AG09309 (cell line): ENCODE measurements around the gene BAIAP2.

Source experiments
- DNase-seq: peaks from one replicate; pipeline ENCODE4 v3.0.0-alpha.2; 2010; ENCODE audit warnings: low read depth
- H3K4me3 ChIP-seq: 2 replicates; pipeline ENCODE4 v1.5.1; 2011; ENCODE audit warnings: mild to moderate bottlenecking, low read depth, low read length, moderate library complexity; ENCODE audit not compliant: control insufficient read depth
- TF ChIP-seq, protein P1 (sequence below): IDR thresholded peaks from 2 replicates; pipeline ENCODE4 v1.5.1; 2011; ENCODE audit warnings: mild to moderate bottlenecking, low read depth, low read length, inconsistent platforms; ENCODE audit not compliant: insufficient read depth, control insufficient read depth; ENCODE audit errors: missing control alignments

The BAIAP2 gene

DNA sequence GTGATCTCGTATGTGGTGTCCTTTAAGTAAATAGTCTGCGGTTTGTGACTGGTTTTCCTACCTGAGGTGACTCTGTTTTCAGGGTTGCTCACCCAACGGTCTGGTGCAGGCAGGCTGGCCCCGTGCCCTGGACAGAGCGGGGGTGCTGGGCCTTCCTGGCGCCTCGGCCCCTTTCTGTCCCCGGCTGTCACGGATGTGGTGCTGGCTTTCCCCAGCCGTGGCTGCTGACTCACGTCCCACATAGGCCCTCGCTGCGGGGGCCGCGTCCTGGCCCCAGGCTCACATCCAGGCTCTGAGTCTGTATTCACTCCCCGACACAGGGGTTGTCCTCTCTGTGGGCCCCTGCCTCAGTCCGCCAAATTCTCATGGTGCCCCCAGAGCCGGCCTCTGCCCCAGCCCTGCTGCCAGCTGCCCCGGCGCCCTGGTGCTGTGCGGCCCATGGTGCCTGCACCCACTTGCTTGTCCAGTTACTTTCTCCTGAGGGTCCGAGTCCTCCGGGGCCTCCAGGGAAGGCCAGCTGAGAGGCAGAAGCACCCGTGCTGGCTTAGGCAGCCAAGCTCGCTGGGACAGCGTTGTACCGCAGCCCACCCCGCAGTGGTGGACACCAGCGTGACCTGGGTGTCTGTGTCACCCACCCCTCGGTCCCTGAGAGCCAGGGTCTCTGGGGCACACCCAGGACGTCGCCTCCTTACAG lies 37.4 kb upstream of the BAIAP2 start:
- DNase-seq: no peak
- TF ChIP-seq, protein P1, sequence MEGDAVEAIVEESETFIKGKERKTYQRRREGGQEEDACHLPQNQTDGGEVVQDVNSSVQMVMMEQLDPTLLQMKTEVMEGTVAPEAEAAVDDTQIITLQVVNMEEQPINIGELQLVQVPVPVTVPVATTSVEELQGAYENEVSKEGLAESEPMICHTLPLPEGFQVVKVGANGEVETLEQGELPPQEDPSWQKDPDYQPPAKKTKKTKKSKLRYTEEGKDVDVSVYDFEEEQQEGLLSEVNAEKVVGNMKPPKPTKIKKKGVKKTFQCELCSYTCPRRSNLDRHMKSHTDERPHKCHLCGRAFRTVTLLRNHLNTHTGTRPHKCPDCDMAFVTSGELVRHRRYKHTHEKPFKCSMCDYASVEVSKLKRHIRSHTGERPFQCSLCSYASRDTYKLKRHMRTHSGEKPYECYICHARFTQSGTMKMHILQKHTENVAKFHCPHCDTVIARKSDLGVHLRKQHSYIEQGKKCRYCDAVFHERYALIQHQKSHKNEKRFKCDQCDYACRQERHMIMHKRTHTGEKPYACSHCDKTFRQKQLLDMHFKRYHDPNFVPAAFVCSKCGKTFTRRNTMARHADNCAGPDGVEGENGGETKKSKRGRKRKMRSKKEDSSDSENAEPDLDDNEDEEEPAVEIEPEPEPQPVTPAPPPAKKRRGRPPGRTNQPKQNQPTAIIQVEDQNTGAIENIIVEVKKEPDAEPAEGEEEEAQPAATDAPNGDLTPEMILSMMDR: no peak
- no peak overlapping the region for H3K4me3 ChIP-seq

DNA sequence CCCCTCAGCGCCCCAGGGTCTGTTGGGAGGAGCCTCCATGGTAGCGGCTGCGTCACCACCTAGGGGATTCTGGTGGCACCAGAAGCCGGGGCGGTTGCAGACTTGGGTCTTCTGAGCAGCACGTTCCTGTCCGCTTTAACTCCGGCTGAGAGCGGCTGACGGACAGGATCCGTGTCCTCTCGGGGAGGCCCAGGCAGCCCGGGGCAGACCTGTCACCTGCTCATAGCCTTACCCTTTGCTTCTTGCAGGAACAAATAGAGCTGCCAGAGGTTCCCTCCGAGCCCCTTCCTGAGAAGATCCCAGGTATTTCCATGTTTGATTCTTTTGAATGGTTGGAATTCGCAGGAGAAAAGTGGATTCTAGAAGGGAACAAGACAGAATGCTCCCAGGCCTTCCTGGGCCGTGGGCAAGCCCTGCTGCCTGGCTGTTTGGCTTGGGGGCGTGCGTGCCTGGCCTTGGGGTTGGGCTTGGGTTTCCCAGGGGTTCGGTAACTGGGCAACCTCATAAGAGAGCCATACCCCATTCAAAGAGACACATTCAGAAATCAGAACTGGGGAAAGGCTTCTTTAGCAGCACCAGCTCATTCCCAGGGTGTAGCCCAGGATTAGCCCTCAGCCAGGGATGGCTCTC lies 36.7 kb upstream of the BAIAP2 start:
- TF ChIP-seq, protein P1: no peak
- DNase-seq: no peak
- no peak overlapping the region for H3K4me3 ChIP-seq

DNA sequence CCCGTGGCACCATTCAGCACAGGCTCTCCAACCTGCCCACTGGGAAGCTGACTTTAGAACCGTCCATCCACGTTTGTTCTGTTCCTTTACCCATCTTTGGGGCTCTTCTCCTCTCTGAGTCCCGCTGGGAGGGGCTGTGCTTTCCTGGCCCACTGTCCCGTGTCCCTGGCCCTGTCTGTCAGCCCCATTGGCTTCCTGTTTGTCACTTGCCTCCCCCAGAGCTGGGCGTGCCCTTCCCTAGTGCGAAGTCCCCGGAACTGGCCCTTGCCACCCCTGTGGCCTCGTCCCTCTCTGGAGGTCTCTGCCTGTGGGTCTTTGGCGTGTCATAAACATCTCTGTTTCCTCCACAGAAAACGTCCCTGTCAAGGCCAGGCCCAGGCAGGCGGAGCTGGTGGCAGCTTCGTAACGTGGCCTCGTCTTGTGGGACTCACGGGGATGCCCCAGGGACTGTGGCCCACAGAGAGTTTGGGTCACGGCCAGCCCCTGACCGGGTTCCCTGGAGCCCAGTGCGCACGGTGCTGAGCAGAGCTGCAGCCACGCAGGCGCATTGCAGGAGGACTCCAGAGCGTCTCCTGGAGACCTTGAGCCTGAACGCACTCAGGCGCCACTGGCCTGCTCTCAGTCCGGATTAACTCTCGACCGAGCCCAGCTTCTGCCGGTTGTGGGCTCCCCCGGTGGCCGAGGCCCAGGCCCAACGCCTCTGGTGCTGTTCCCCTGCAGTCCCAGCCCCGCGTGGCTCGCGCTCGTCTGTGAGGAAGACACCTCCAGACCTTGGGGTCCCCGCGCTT lies 36.0 kb upstream of the BAIAP2 start:
- TF ChIP-seq, protein P1: no peak
- no peak overlapping the region for H3K4me3 ChIP-seq
- no peak for DNase-seq

DNA sequence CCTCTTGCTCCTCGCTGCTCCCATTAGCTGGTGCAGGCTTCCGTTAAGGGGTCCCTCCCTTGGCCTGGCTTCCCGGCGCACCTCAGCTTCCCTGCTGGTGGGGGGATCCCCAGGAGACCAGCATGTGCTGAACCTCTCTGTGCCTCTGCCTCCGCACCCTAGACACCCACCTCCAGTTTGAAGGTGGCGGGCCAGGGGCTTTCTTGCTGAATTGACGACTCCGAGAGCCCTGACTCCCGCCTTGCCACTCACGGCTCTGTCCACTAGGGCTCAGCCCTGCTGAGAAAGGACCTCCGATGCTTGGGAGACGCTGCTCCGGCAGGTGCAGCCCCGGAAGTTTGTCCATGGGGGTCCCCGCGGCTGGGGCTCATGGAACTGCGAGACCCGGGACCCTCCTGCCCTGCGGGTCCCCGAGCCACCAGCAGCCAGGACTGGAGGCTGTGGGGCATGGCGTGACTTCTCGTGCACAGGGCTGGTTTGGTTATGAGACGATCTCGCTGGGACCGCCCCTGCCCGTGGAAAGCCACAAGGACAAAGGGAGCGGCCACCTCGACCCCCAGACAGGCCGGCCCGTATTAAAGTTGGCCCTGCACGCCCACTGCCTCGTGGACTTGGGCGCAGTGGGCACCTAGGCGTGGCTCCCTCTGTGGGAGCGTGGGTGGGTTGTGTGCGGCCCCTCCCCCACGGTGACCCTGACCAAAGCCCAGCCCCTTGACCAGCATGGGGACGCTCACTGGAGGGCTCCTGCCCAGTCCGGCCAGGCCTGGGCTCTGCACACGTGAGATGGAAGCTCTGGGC lies 35.2 kb upstream of the BAIAP2 start:
- TF ChIP-seq, protein P1: no peak
- DNase-seq: no peak
- H3K4me3 ChIP-seq: no peak overlapping the region

DNA sequence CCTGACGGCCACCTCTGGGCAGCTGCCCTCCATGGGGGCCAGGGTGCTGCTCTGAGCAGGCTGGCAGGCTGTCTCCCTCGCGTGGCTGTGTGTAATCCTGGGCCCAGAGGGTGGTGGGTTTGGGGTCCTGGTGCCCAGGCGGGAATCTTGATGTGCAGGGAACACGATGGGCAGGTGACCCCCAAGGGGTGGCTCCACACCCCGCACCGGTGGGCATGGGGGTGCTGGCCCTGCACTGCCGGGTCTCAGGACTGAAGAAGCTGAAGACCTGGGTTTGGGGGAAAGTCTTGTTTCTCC lies 34.7 kb upstream of the BAIAP2 start:
- TF ChIP-seq, protein P1: no peak
- H3K4me3 ChIP-seq: no peak overlapping the region
- no peak for DNase-seq

DNA sequence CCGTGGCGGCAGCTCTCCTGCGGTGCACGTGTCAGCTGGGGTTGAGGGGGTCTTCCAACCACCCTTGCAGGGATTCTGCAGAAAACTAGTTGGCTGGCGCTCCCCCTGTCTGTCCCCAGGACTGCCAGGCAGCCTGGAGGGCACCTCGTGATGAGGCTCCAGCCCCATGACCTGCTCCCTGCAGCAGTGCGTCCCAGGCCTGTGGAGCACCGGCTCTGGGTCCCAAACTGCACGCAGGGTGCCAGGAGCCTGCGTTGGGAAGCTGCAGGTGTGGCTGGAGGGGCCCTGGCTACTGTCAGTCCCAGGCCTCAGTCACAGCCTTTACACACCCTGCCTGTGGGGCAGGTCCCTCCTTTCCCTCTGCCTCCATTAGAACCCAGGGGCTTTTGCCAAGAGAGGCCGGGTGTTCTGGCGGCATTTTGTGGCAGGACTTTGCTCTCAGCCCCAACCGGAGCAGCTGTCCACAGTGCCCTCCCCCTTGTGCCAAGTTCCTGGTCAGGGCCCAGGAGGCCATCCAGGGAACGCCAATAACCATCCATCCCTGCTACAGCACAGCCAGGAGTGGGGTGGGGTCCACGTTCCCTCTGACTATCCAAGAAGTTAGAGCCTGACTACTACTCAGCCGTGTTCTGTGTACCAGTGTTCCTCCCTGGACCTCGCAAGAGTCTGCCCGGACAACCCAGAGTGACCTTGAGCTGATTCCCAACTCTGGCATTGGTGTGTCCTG lies 34.2 kb upstream of the BAIAP2 start:
- TF ChIP-seq, protein P1: no peak
- DNase-seq: no peak
- H3K4me3 ChIP-seq: no peak overlapping the region
